ENCODE data around the gene PTPN6.

DNA sequence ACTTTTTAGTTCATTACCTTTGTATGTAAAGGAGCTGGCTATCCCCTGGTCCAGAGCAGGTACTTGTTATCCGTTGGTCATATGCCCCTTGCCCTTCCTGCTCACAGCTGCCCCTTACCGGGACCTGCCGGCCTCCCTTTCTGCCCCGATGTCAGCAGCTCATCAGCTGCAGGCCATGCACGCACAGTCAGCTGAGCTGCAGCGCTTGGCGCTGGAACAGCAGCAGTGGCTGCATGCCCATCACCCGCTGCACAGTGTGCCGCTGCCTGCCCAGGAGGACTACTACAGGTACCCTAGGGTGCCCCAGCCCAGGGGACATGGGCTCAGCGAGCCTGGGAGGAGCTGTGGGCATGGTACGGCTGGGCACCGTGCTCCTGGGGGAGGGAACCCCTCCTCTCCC is 9.9 kb upstream of the PTPN6 start:
- TF ChIP-seq, protein P1, sequence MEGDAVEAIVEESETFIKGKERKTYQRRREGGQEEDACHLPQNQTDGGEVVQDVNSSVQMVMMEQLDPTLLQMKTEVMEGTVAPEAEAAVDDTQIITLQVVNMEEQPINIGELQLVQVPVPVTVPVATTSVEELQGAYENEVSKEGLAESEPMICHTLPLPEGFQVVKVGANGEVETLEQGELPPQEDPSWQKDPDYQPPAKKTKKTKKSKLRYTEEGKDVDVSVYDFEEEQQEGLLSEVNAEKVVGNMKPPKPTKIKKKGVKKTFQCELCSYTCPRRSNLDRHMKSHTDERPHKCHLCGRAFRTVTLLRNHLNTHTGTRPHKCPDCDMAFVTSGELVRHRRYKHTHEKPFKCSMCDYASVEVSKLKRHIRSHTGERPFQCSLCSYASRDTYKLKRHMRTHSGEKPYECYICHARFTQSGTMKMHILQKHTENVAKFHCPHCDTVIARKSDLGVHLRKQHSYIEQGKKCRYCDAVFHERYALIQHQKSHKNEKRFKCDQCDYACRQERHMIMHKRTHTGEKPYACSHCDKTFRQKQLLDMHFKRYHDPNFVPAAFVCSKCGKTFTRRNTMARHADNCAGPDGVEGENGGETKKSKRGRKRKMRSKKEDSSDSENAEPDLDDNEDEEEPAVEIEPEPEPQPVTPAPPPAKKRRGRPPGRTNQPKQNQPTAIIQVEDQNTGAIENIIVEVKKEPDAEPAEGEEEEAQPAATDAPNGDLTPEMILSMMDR (IDR thresholded peaks at IDR 0.05; ENCODE audit: poor library complexity, severe bottlenecking), result no peak
- no peak for TF ChIP-seq POLR2AphosphoS5 (IDR thresholded peaks at IDR 0.05)
- TF ChIP-seq, protein P2, sequence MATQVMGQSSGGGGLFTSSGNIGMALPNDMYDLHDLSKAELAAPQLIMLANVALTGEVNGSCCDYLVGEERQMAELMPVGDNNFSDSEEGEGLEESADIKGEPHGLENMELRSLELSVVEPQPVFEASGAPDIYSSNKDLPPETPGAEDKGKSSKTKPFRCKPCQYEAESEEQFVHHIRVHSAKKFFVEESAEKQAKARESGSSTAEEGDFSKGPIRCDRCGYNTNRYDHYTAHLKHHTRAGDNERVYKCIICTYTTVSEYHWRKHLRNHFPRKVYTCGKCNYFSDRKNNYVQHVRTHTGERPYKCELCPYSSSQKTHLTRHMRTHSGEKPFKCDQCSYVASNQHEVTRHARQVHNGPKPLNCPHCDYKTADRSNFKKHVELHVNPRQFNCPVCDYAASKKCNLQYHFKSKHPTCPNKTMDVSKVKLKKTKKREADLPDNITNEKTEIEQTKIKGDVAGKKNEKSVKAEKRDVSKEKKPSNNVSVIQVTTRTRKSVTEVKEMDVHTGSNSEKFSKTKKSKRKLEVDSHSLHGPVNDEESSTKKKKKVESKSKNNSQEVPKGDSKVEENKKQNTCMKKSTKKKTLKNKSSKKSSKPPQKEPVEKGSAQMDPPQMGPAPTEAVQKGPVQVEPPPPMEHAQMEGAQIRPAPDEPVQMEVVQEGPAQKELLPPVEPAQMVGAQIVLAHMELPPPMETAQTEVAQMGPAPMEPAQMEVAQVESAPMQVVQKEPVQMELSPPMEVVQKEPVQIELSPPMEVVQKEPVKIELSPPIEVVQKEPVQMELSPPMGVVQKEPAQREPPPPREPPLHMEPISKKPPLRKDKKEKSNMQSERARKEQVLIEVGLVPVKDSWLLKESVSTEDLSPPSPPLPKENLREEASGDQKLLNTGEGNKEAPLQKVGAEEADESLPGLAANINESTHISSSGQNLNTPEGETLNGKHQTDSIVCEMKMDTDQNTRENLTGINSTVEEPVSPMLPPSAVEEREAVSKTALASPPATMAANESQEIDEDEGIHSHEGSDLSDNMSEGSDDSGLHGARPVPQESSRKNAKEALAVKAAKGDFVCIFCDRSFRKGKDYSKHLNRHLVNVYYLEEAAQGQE (IDR thresholded peaks at IDR 0.05; ENCODE audit: borderline replicate concordance), result no peak
- no peak for TF ChIP-seq SMC3 (conservative IDR thresholded peaks at IDR 0.05; ENCODE audit: poor library complexity)
- TF ChIP-seq EZH2 (IDR thresholded peaks at IDR 0.05; ENCODE audit: borderline replicate concordance, insufficient read depth, low read length, poor library complexity, severe bottlenecking), result no peak
